CD4-positive, alpha-beta T cell treated with Interleukin-6 for 4 hours (primary cell): ENCODE results near the gene MRPS2.
"Not testable (repeated sequence)": the region's sequence is repeated elsewhere in the genome, so short reads cannot be mapped to it uniquely, and the experiment has no call there.

Experiments used
- DNase-seq: peaks from one replicate; pipeline ENCODE4 v3.0.0-alpha.2; 2020; ENCODE audit warnings: mixed read lengths

The MRPS2 gene

GRCh38 chr9:135501261-135502167 is 1.0 kb downstream of the MRPS2 start:
- no peak for DNase-seq

- DNase-seq = no peak
These were observed 1.8 kb downstream of the MRPS2 start for GRCh38 chr9:135502168-135502872.

GRCh38 chr9:135502873-135503321 is 2.4 kb downstream of the MRPS2 start:
- no peak for DNase-seq

GRCh38 chr9:135503371-135504261 is 3.1 kb downstream of the MRPS2 start:
- DNase-seq = no peak

- peak; percentile 67 for DNase-seq
These were observed 4.1 kb downstream of the MRPS2 start for GRCh38 chr9:135504262-135505243.

- no peak for DNase-seq
These were observed 5.1 kb downstream of the MRPS2 start for GRCh38 chr9:135505406-135506187.

GRCh38 chr9:135506327-135507103 is 6.0 kb downstream of the MRPS2 start:
- DNase-seq = no peak

GRCh38 chr9:135507104-135508035 is 6.9 kb downstream of the MRPS2 start:
- DNase-seq = no peak

- no peak for DNase-seq
These were observed 7.8 kb downstream of the MRPS2 start for GRCh38 chr9:135508211-135508820.

- no peak for DNase-seq
These were observed 9.0 kb downstream of the MRPS2 start for GRCh38 chr9:135509458-135509857.

- no peak for DNase-seq
These were observed 11.7 kb downstream of the MRPS2 start for GRCh38 chr9:135512241-135512603.

- no peak for DNase-seq
These were observed 12.4 kb downstream of the MRPS2 start for GRCh38 chr9:135512904-135513303.

- no peak for DNase-seq
These were observed 12.9 kb downstream of the MRPS2 start for GRCh38 chr9:135513351-135513846.

- not testable (repeated sequence) for DNase-seq
These were observed 13.4 kb downstream of the MRPS2 start for GRCh38 chr9:135513906-135514305.

GRCh38 chr9:135514342-135515082 is 14.0 kb downstream of the MRPS2 start:
- DNase-seq = no peak

- DNase-seq = no peak
These were observed 14.8 kb downstream of the MRPS2 start for GRCh38 chr9:135515083-135515951.
